Stomach (tissue), 4 donors: ENCODE measurements around the gene GALNT3.

ENCODE experiments used
- CTCF ChIP-seq, 7 experiments: fragments of 450-650 bp in 4 of 7; fragments of 200-600 bp in 3 of 7; sonication (generic) in 3 of 7; IDR thresholded peaks; one replicate each; pipeline ENCODE4 v1.5.1; 2016 to 2019; ENCODE audit warnings: antibody characterized with exemption in 7 of 7, control low read depth in 2 of 7, mild to moderate bottlenecking in 1 of 7
- POLR2A ChIP-seq, 4 donors: fragments of 450-650 bp; IDR thresholded peaks; one replicate each; pipeline ENCODE4 v1.6.1; 2016; ENCODE audit warnings: antibody characterized with exemption in 4 of 4, control low read depth in 2 of 4, mild to moderate bottlenecking in 1 of 4, moderate library complexity in 1 of 4

GRCh38 chr2:165790466-165790865 is 3.6 kb downstream of the GALNT3 start:
- TF ChIP-seq POLR2A (IDR thresholded peaks at IDR 0.05) (no peak), CTCF (IDR thresholded peaks at IDR 0.05) (no peak)
